ENCODE measurements around the gene ALDH1L1.

DNA sequence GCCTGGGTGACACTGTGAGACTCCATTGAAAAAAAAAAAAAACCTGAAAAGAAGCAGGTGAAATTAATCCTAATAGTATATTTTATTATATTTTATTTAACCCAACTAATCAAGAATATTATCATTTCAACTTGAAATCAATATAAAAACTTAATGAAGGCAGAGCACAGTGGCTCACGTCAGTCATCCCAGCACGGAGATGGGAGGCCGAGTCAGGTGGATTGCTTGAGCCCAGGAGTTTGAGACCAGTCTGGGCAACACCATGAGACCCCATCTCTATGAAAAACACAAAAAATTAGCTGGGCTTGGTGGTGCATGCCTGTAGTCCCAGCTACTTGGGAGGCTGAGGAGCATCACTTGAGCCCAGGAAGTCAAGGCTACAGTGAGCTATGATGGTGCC is 63.2 kb downstream of the ALDH1L1 start:
- TF ChIP-seq POLR2A (IDR thresholded peaks at IDR 0.05; ENCODE audit: low read length) (no peak), GATA1 (IDR thresholded peaks at IDR 0.05; ENCODE audit: low read depth, low read length) (no peak)

Data from erythroblast (primary cell).